Ramos (cell line): ENCODE results near the gene TMPRSS9.
"Not testable (repeated sequence)": the region's sequence is repeated elsewhere in the genome, so short reads cannot be mapped to it uniquely, and the experiment has no call there.

Source experiments
- in situ Hi-C: fragments of 300-500 bp; cut with MboI; formaldehyde crosslinking; loops from one replicate; pipeline ENCODE4 v1.14.3; 2022; ENCODE audit warnings: low sequenced_read_pairs; ENCODE audit not compliant: unreplicated experiment

Gene TMPRSS9

GRCh38 chr19:2340496-2341243 lies 19.4 kb upstream of the TMPRSS9 start:
- in situ Hi-C loops, result no loop called here

GRCh38 chr19:2341244-2341751 lies 18.8 kb upstream of the TMPRSS9 start:
- in situ Hi-C loops, result no loop called here

DNA sequence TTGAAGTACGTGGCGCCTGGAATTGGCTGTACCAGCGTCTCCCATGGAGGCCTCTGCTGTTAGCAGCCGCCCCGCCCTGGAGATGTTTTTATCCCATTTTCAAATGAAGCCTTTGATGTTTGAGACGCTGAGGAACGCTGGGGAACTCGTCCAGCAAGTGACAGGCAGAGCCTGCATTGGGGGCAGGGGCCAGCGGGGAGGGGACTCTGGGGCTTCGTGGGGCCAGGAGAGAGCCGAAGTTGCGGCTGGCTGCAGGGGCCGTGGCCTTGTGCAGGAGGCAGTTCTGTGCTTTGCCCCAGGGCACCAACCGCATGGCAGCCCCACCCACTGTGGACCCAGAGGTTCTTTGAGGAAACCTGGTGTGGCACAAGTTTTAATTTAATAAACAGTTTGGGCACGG lies 18.1 kb upstream of the TMPRSS9 start:
- in situ Hi-C loops, result no loop called here

DNA sequence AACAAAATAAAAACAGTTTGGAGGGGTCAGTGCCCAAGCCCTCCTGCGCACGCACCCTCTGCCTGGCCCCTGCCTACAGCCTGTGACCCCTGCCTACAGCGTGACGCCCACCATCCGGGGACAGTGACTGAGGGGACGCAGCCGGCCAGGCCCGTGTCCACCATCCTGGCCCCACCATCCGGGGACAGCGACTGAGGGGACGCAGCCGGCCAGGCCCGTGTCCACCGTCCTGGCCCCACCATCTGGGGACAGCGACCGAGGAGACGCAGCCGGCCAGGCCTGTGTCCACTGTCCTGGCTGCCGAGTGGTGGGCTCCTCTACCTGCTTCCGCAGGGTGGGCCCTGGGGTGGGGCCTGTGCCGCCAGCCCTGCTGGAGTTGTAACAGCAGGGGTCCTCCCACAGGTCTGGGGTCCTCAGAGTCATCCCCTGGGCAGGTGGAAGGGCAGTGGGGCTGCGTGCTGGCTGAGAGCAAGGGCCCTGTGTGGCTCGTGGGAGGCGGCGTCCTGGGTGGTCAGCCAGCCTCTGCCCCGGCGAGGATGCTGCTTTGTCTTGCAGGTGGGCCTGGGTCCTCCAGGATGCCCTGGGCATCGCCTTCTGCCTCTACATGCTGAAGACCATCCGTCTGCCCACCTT lies 17.3 kb upstream of the TMPRSS9 start:
- in situ Hi-C loops, result no loop called here

- in situ Hi-C loops, result no loop called here
Observed at GRCh38 chr19:2343289-2343982, 16.6 kb upstream of the TMPRSS9 start.

- in situ Hi-C loops, result no loop called here
Observed at GRCh38 chr19:2344381-2344870, 15.6 kb upstream of the TMPRSS9 start.

GRCh38 chr19:2345076-2345475 lies 15.0 kb upstream of the TMPRSS9 start:
- in situ Hi-C loops, result no loop called here

GRCh38 chr19:2345794-2346663 lies 14.0 kb upstream of the TMPRSS9 start:
- in situ Hi-C loops, result no loop called here

DNA sequence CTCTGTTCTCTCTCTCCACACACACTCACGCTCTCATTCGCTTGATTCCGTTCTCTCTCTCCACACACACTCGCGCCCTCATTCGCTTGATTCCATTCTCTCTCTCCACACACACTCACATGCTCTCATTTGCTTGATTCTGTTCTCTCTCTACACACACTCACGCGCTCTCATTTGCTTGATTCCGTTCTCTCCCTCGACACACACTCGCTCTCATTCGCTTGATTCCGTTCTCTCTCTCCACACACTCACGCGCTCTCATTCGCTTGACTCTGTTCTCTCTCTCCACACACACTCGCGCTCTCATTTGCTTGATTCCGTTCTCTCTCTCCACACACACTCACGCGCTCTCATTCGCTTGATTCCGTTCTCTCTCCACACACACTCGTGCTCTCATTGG lies 10.2 kb upstream of the TMPRSS9 start:
- in situ Hi-C loops, result not testable (repeated sequence)

DNA sequence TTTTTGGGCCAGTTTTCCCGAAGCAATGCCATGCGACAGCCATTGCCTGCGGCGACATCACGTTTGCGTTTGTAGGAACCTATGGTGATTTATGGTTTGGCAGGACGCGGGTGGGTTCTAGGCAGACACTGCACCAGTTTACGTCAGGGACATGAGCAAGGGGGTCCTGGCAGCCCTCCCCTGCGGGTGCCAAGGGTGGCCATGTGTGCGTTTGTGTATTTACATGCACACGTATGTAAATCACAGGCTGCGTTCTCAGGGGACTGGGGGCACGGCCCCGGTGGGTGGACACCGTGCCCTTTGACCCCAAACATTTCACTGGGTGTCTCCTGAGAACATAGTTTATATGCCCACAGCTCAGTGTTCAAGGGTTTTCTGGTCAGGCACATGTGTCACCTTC lies 9.4 kb upstream of the TMPRSS9 start:
- in situ Hi-C loops, result no loop called here

- in situ Hi-C loops, result no loop called here
Observed at GRCh38 chr19:2351591-2351990, 8.5 kb upstream of the TMPRSS9 start.

DNA sequence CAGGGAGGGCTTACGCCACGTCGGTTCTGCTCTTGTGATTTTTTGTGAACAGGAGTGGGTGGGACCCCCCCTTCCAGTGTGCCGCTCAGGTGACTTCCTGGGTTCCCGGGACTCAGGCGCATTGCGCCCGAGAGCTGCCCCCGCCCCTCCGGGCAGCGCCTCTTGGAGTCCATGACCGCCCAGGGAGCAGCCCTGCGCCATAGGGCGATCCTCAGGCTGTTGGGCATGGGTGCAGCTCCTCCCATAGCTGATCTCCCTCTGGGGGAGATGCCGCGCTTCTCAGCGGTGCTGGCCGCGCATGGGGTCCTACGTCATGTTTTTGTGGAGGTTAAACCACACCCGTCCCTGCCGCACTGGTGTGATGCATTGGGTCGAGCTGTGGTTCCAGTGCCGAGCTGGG lies 7.9 kb upstream of the TMPRSS9 start:
- in situ Hi-C loops, result no loop called here

DNA sequence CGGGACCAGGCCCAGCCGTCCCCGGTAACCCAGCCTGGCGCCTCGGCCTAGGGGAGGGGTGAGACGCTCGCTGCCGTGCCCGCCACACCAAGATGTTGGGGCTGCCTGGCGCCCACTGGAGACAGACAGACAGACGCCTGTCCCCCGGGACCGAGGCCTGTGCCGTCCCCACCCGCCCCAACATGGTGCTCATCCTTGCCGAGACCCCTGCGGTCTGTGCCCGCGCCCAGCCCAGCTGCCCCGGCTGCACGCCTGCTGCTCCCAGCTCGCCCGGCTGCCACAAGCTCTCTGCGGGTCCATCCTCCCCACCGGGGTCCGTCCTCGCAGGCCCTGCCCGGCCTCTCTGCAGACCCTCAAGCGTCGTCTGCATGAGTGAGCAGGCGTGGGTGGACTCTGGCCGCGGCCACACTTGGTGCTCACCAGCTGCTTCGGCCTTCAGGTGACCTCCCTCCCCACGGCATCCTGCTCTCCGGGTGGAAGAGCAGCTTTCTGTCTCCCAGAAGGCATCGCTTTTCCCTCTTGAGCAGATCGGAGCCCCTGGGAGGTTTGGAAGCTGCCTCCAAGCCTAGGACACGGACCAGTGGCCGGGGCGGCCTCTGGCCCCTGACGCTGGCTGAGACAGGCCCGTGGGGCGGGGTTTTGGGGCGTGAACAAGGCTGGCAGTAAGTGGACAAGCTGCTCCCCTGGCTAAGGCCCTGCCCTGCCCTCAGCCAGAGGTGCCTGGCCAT lies 6.7 kb upstream of the TMPRSS9 start:
- in situ Hi-C loops, result no loop called here

DNA sequence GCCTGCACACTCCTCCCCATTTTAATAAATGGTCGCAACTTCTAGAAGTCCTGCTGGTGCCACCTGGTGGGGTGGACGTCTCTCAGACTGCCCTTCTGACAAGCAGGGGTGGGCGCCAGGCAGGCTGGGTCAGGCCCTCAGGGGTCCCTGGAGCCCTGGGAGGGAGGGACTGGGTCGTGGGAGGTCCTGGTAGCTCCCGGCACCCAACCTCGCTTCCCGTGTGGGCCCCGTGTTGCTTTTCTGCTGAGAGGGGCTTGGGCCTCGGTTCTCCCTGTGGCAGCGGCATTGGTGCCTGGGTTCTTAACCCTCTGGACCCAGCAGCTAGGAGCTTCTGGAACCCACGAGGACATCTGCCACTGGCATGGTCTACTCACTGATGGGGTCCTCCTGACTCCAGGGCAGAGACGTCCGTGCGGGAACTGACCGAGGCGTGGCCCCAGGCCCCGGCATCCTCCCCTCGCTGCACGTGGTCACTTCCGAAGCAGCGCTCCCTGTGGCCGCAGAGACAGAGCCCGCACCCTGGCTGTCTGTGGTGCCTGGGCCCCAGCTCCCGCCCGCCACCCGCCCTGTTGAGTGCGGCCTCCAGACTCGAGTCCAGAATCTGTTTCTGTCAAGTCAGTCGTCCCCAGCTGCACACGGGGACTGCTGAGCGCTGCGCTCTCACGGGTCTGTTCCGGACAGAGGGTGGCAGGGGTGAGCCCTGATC lies 6.0 kb upstream of the TMPRSS9 start:
- in situ Hi-C loops, result no loop called here

GRCh38 chr19:2354670-2355069 lies 5.4 kb upstream of the TMPRSS9 start:
- in situ Hi-C loops, result no loop called here

DNA sequence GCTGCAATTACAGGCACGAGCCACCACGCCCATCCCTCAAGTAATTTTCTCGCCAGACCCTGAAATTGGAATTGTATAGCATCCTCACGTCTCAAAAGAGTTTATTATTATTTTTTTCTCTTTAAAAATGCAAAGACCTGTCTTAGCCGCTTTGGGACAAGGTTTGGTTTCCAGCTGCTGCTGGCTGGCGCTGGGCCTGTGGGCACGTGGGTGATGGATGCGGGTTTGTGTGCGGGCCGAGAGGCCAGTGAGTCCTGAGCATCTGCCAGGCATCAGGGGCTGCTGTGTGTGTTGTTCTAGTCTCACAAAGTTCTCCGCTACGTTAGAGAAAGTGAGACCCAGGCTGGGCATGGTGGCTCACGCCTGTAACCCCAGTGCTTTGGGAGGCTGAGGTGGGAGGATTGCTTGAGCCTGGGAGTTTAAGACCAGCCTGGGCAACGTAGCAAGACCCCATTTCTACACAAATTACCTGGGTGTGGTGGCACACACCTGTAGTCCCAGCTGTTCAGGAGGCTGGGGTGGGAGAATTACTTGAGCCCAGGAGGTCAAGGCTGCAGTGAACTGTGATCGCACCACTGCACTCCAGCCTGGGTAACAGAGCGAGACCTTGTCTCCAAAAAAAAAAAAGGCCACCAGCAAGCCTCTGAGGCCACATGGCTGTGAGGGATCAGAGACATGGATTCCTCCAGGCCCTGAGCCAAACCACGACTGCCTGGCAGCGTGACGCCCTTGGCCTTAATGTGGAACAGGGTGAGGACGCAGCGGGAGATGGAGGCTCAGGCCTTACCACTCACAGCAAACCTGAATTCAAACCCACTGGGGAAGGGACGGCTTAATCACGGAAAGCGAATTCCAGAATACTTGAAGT lies 4.7 kb upstream of the TMPRSS9 start:
- in situ Hi-C loops, result no loop called here

DNA sequence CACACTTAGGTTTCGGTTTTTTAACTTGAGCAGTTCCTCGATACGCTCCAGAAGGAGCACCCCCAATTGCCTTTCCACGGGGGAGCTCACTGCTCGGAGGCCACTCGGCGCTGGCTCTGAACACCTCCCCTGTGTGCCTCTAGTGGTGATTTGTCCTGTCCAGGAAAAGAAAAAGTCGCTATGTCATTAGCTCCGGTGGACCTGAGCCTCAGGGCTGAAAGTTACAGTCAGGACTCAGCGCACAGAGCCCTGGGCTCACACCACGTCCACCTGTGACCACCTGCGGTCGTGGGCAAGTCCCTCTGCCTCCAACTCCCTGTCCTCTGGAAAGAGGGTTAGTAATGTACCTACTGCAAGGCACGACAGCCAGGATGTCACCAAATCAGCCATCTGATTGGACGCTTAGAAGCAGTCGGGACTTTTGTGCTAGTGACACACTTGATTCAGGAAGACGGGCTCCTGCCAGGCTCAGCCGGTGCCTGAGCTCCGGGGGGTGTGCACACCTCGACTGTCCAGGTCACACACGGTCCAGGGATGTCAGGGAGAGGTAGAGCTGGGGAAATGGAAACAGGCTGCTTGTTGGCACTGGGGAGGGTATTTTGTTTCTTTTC lies 3.9 kb upstream of the TMPRSS9 start:
- in situ Hi-C loops, result no loop called here
